GM19324 (cell line): Measurements from ENCODE around the gene MAPK11.

Experiments
- ATAC-seq: cut with Tn5 transposase; IDR thresholded peaks from one replicate; pipeline ENCODE4 v1.9.1; 2021; ENCODE audit warnings: mild to moderate bottlenecking, moderate library complexity; ENCODE audit not compliant: unreplicated experiment, low FRiP score

Gene MAPK11

DNA sequence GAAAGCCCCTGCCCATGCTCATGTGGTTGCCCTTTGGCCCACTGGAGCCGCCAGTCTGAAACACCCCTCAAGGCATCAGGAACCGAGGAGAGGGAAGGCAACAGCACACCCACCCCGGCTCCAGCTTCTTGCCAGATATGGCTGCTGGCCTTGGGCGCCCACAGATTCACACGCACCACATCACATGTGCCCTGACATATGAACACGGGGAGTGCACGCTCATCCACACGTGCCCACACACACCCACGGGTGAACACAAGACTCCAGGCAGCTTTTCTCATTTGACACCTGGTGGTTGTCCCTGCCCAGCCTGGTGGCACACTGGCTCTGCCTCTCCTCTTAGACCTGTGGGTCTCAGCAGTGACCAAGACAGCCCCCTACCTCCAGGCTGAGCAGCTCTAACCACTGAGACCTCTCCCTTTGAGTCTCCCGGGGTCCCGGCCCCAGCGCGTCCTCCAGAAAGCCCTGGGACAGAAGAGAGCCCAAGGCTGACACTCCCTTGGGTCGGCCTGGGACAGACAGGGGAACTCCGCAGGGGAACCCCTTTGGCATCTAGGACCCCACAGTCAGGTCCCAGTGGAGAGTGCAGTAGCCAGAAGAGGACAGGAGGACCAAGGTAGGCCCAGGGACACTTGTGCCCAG, 6.0 kb downstream of the MAPK11 start:
- no peak for ATAC-seq

DNA sequence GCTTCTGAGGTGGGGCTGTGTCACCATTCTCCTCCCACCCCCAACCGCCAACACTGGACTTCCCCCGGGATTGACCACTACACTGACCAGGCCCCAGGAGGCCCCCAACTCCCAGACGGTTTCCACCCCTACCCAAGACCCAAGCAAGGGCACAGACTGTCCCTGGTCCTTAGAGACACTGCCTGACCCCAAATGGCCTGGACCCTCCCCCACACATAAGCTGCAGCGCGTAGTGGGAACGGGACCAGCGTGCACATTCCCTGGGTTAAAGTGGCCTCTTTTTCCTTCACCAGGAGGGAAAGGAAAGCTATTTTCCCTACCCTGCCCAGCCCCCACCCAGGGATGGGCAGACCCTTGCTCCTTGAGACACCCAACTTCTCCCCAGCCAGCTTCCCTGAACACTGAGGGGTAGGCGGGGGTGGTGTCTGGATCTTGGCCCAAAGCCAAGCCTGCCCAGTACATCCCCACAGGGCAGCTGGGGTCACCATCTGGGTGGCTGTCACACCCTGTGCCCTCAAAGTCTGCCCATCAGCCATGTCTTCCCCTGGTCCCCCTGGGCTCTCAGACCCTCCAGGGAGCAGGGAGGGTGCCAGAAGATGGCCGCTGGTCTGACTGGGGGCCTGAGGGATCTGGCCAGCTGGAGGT, 7.1 kb downstream of the MAPK11 start:
- no peak for ATAC-seq

DNA sequence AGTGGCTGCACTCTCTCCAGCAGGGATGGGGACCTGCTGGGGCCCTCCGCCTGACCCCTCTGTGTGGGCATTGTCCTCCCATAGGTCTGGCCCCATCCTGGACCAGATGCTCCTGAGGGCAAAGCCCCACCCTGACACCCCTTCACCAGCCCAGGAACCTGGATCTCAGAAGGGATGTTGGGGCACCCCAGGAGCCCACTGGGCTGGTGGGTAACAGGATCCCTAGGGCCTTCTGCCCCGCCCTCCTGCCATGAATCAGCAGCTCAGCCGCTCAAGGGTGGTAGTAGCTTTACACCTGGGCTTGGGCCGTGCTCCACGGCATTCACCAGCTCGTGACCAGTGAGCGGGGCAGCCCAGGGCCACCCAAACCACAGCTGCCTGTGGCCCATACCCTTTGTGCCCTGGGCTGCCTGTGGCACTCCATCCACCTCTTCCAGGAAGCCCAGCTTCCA, 7.7 kb downstream of the MAPK11 start:
- no peak for ATAC-seq

DNA sequence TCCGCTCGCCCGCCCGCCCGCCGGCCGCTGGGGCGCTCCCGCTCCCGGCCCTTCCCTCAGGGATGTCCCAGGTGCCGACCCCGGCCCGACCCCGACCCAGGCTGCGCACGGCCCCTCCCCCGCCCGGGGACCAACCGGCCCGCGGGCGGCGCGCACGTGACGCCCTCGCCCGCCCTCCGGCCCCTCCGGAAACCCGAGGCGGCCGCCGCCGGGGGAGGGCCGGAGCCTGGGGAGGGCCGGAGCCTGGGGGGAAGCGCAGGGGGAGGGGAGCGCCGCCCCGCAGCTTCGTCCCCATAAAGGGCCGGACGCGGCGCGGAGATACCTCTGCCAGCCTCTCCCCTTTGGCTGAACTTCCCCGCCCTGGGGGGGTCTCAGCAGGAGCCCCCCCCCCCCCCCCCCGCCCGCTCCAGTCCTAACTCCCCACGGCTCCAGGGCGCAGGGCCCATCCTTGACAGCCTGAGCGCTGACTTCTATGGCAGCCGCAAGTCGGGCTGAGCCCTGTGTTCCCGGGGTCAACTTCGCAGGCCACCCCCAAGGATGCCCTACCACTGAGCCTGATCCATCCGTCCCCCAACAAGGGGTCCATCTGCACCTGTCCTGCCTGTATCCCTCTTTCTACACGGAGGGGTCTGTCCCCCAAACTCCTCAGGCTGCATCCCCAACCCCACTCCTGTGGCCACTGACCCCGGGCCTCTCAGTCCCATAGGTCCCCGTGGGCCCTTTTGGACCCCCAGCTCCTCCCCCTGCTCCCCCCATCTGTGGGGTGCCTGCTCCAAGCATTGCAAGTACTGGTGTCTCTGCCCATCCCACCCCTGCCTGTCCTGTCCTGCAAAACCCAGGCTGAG, 8.3 kb downstream of the MAPK11 start, which contains the start of gene MAPK12:
TSS of gene MAPK12 (minus strand) at position 69 of the 845 bp plus-strand sequence. CDS start 174 bp downstream, outside the sequence.
- peak; percentile 47 for ATAC-seq

DNA sequence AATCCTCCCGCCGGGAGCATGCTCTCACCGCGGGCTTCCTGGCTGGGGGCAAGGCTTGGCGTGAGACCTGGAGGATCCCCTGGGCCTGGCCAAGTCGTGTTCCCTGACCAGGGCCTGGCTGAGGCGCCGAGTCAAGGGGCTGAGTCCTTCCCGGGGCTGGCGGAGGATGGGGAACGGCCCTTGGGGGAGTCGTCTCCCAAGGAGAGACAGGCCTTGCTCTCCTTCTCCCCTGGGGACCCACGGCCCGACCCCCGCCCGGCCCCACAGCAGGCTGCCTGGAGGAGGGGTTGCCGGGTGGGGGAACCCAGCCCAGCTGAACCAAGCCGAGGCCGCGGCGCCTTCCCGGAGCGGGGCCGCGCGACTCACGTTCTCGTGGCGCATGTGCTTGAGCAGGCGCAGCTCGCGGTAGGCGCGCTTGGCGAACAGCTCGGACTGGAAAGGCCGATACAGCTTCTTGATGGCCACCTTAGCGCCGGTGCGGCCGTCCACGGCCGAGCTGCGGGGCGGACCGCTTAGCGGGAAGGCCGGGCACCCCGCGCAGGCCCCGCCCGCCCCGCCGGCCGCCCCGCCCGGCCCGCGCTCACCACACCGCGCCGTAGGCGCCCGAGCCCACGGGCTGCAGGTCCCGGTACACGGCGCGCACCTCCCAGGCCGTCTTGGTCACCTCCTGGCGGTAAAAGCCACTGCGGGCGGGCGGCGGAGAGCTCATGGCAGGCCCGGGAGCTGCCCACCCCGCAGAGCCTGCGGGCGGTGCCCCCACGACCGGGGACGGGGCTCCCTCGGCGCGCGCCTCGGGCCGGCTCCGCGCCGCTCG, 9.2 kb downstream of the MAPK11 start:
- peak; percentile 26 for ATAC-seq

DNA sequence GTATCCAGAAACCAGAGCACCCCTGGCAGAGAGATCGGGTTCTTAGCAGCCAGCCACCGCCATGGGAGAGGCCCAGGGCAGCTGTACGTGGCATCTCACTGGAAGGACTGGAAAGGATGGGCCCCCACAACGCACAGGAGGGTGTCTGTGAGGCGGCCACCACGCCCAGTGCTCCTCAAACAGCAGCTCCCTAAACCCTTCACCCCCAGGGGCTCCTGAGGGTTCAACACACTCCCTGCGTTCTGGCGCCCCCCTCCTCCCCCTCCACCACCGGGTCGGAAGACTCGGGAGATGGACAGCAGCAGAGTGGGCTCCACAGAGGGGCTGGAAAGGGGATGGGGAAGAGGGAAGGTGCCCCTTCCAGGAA, 9.8 kb downstream of the MAPK11 start:
- ATAC-seq: no peak

DNA sequence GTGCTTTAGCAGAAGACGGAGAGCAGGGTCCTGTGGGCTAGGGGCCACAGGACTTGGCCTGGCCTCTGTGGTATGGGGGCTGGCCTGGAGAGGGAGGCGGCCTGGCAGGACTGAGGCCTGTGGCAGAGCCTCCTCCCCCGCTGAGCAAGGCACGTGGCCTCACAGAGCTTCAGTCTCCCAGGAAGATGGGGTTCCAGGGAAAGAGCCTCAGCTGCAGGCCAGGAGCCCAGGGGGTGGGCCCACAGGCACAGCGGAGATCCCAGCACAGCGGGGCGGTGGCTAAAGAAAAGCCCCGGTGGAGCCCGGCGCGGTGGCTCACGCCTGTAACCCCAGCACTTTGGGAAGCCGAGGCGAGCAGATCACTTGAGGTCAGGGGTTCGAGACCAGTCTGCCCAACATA, 10.9 kb downstream of the MAPK11 start:
- no peak for ATAC-seq

DNA sequence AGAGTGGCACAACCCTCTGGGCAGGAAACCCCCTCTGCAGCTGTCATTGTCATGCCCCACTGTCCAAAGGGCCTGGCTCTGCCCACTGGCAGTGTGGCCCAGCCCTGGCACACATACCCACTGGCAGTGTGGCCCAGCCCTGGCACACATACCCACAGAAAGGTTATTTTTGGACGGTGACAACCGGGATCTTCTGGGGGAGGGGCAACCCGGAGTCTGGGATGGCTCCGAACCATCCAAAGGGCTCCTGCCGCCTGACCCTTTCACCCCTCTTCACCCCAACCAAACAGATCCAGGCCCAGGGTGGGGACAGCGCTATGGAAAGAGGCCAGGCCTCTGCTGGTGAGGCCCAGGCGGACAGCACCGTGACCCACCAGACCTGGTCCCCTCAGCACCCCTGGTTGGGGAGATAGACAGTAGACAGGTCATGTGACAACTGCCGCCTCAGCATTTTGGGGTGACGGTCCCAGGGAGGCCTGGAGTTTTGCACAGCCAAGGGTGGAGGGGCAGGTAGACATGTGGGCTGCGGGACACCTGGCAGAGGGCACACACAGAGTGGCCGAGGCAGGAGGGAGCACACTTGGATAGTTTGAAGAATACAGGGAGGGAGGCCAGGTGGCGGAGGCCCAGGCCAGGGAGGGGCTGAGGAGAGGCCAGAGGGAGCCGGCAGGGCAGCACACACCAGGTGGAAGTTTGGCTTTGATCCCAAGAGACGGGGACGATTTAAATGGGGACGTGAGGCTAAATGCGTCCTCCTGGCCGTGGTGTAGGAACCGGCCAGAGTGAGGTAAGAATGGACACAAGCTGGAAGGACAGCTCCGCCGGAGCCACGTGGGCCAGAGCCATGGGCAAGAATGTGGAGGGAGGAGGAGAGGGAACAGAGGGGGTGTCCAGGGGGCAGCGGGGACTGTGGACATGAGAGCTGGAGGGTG, 11.6 kb downstream of the MAPK11 start:
- ATAC-seq: no peak

DNA sequence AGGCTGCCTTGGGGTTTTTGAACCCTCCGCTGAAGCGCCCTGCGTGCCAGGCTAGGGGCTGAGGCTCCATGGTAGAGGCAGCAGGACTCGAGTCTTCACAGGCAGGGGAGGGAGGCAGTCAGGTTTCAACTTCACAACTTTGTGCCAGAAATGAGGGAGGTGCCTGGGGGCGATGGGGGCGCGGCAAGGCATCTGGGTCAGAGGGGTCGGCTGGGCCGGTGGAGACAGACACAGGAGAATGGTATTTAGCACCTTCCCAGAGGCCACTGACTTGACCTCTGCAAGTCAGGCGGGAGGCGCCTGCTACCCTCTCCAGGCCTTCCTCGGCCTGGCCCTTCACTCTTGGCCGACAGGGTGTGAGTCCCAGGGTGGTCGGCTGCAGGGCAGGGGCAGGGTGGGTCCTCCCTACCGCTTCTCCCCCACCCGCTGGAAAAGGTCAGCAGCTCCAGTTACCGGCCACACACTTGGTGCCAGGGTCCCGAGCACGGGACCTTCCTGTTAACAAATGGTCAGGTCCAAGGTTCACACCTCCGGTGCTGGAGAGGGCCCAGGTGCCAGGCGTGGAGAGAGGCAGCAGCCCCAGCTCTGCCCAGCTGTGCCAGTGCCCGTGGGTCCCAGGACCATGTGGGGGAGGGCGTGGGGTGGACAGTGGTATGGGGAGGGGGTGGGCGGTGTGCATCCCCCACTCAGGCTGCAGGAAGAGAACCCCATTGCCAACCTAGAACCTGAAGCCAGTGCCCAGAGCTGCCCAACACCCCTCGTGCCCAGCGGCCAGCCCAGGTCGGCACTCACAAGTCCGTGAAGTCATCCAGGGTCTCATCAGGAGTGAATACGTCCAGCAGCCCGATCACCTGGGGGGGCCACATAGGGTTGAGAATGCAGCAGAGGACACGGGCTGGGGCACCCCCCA, 12.5 kb downstream of the MAPK11 start:
- no peak for ATAC-seq

DNA sequence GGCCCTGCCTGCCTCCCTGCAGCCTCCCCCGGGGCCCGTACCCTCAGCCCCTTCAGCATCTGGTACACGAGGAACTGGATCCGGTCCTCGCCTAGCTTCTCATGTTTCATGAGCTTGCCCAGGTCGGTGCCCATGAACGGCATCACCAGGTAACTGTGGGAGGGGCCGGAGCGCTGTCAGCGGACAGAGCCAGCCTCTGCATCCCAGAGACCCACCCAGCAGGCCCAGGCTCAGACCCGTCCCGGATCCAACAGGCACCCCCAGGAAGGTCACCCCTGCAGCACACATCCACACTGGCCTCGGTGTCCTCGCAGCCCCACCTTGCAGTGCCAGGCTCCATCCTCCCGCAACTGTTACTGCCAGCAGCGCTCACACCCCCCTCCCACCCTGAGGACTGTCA, 13.1 kb downstream of the MAPK11 start:
- ATAC-seq: no peak

DNA sequence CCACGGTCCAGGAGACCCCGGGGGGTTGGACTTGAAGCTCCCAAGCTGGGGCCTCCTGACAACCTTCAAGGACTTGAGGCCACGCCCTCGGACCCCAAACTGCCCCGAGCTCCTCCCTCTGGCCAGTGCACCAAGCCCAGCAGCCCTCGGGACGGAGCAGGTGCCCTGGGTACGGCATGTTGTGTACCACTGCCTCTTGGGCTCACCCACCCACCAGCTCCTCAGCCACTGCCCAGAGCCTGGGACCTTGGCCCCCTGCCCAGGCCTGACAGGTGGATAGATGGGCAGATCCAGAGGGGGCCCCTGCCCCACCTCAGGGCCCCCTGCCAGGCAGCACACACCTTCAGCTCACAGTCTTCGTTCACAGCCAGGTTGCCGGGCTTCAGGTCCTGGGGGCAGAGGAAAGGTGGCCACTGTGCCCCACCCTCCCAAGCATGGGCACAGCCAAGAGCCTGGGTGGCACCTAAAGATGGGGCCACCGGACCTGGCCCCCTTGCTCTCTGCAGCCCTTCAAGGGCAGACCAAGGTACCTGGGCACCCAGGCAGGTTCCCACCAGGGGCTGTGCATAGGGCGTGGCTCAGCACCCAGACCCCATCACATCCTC, 13.8 kb downstream of the MAPK11 start:
- ATAC-seq: no peak

DNA sequence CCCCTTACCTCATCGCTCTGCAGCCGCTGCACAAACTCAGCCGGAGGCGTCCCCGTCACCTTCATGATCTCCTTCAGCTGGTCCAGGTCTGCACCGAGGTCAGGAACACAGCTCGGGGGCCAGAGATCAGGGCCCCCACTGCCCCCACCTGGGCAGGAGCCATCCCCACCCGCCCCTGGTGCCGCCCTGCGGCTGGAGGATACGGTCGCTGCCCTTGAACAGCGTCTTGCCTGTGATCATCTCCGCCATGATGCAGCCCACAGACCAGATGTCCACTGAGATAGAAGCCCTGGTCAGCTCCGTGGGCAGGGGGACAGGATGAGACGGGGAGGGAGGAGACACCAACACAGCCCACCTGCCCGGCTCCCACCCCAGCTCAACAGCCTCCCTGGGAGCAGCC, 14.6 kb downstream of the MAPK11 start:
- no peak for ATAC-seq

DNA sequence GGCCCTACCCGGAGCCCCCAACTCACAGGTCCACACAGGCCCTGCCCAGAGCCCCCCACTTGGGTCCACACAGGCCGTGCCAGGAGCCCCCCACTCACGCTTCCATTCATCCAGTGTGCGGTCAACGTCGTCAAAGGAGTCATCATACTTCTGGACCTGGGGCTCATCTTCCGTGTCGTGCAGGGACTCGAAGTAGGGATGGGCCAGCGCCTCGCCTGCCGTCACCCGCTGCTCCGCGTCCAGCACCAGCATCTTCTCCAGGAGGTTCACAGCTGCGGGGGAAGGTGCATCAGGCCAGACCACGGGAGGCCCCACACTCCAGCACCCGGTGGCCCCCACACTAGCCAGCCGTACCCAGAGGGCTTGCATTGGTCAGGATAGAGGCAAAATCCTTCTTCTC, 15.1 kb downstream of the MAPK11 start:
- no peak for ATAC-seq

DNA sequence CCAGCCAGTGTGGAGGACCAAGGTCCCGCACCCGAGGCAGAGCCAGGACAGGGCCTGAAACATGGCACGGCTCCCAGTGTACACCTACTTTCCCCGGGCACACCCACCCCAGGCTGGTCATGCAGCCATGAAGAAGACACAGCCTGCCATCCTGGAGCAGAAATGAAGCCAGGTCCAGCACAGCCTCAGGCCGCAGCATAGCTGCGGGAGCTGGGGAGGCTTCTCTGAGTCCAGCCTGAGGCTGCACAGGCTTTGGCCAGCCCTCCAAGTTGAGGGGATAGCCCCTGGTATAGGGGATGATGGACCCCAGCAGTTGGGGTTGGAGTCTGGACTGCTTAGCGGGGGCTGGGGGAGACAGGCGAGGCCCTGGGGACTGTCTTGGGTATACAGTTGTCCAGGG, 16.2 kb downstream of the MAPK11 start:
- no peak for ATAC-seq

DNA sequence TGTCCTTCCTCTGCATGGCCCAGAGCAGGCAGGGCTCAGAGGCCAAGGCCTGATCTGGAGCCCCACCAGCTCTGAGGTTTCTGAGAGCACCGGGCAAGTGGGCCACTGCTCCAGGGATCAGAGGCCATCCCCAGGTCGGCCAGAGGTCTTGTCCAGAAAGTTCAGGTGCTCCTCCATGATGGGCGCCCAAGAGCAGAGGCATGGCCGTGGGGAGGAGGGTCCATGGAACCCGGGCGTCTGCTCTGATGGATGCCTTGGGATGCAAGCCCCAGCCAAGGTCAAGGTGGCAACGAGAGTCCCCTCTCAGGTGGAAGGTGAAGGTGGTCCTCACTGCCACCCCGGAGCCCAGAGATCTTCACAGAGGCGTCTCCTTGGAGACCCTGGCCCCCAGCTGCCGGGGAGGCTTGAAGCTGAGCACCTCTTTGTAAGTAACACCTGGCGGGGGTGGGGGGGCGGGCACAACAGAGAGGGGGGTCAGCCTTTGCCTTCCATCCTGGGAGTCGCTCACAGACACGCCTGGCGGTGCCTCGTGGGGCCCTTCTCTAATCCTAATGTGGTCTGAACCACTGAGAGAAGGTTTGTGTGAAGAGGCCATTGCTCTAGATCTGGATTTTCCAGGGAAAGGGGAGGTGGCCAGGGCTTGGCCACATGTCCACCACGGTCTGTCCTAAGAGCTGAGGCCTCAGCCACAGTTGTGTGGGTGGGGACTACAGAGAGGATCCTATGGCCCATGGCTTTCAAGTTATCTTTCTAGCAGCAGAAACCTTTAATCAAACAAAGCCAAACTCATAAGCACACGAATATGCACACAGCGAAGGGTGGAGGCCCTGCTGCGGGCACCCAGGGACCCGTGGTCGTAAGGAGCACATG, 16.9 kb downstream of the MAPK11 start:
- no peak for ATAC-seq

DNA sequence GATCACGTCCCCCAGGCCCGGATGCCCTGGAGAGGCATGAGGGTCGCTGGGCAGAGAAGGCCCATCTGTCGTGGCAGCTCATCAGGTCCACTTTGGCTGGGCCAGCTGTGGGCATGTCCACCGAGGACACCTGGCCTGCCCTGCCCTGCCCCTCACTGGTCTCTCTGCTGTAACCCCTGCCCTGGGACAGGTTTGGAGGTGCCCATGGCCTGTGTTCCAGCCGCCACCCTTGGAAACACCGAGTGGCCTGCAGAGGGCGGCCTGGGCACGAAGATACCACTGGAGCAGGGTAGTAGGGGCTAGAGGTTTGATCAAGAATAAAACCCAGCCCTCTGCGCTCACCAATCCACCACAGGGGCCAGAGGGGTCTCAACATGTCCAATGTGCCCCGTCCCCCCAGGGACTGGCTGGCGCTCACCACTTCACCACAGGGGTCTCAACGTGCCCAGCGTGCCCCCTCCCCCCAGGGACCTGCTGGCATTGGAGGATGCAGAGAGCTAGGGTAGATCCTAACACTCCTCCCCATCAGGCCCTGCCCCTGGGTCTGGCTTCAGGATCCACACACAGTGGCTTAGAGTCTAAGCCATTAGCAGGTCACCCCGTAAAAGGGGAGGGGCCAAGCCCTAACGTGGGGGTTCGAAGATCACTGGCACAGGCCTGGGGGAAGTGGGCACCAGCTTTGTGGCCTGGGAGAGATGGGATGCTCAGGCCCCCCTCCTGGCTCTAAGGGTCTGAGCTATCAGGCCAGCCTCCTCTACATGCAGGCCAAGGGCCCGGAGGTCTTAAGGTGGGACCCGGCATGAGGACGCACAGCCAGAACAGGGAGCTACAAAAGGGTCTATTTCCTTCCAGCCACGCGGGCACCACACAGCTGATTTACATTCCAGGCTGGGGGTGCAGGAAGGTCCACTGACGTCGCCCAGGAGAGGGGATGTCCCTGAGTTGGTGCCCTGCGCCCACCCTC, 17.8 kb downstream of the MAPK11 start:
- no peak for ATAC-seq
